GM18519 (cell line): ENCODE results near the gene SPRR2E.
"Not testable (repeated sequence)": the region's sequence is repeated elsewhere in the genome, so short reads cannot be mapped to it uniquely, and the experiment has no call there.

Experiments
- ATAC-seq: cut with Tn5 transposase; IDR thresholded peaks from one replicate; pipeline ENCODE4 v1.9.1; 2021; ENCODE audit warnings: mild to moderate bottlenecking, moderate library complexity; ENCODE audit not compliant: unreplicated experiment, low FRiP score

The SPRR2E gene

DNA sequence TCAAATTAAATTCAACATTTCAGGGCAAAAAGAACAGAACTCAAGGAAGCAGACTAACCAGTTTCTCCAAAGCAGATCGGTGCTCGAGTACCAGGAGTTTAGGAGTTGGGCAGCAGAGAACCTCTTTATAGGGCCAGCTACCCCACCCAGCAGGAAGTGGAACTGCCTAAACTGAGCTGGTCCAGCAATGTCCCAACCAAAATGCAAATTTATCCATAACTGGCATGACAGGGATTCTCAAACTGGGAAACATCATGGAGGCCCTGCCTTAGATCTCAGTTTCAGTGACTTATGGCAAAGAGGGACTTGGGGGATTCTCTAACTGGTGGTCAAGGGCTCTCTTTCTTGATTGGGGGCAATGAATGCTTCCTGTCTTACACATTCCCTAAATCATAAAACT, 22.8 kb downstream of the SPRR2E start, which contains the start of gene SPRR2B:
TSS of gene SPRR2B (minus strand) at position 101 of the 400 bp plus-strand sequence. CDS start 772 bp downstream, outside the sequence.
- no peak for ATAC-seq

DNA sequence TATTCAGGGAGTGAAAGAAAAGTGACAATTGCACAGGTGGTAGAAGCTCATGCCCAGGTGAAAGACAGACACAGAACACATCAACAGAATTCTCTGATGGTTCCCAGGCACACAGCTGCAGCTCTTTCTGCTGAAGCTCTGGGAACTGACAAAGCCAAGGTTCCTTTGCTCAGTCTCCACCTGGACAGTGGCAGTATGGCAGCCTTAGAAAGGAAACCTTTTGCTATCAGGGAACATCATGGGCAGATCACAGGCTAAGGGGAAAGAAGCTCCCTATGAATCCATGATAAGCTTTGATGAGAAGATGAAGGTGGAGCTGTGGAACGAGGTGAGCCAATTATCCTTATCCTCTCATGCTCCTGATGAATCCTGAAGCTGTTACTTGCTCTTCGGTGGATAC, 24.1 kb downstream of the SPRR2E start:
- ATAC-seq = no peak

DNA sequence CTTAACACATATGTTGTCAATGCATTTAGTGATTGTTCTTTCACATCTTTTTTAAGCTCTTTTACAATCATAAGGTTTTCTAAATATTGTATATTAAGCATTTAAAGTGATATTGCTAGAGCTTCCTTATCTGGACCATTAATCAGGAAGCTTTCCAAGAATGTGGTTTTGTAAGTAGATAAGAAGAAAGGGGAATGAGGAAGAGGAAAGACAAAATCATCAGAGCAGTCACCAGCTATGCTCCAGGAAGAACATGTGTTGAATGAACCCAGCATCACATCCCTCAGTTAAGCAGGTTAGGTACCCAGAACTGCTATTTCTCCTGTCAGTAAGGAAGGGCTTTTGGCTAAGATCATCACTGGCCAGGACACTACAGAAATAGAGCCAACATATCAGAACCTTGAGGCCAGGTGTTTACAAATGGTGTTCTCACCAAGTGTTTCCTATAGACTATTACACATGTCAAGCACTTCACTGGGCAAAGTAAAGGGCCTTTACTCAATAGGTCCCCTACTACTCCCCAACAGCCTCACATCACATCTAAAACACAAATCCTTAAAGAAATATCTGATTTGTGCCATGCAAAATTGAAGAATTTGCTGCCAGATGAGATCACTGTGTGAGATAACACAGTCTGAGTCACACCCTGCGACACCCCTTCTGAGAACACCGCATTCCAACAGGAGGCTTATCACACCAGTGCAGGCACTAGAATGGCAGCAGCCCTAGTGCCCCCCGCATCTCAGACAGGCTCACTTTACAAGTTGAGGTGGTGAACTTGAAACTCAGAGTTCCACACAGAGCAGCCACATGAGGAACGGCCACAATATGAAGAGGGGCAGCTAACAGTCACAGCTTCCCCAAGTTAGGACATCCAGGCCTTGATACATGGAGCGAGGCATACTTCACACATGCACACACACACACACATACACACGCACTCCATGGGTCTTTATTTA, 35.2 kb downstream of the SPRR2E start:
- ATAC-seq = no peak

DNA sequence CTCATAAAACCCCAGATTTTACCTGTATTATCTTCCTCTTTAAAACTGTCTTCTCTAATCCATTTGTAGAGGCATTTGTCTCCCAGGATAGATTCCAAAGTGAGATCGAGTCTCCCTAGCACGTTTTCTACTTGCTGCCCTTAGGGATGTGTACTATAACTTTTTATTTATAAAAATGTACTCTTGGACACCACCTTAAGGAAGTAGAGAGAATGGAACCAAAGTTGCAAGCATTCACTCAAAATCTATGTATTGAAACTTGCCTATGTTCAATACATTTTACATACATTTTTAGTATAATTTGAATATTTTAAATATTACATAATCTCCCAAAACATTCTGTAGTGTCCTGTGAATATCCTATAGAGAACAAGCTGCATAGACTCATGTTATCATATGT, 36.2 kb downstream of the SPRR2E start:
- no peak for ATAC-seq

DNA sequence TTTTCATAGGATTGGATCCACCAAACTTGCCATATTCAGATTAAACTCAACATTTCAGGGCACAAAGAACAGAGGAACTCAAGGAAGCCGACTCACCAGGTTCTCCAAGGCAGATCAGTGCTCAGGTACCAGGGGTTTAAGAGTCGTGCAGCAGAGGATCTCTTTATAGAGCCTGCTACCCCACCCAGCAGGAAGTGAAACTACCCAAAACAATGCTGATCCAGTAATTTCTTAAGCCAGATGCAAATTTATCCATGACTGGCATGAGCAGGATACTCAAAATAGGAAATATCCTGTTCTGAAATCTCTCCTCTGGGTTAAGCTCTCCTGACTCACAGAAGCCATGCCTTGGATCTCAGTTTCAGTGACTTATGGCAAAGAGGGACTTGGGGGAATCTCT, 37.0 kb downstream of the SPRR2E start, which contains the start of gene SPRR2A:
TSS of gene SPRR2A (minus strand) at position 138 of the 400 bp plus-strand sequence. CDS start 777 bp downstream, outside the sequence.
- ATAC-seq = no peak

DNA sequence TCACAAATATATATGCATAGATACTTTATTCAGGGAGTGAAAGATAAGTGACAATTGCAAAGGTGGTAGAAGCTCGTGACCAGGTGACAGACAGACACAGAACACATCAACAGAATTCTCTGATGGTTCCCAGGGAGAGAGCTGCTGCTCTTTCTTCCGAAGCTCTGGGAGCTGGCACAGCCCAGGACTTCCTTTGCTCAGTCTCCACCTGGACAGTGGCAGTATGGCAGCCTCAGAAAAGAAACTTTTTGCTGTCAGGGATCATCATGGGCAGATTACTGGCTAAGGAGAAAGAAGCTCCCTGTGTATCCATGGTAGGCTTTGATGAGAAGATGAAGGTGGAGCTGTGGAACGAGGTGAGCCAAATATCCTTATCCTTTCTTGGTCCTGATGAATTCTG, 38.2 kb downstream of the SPRR2E start:
- not testable (repeated sequence) for ATAC-seq

DNA sequence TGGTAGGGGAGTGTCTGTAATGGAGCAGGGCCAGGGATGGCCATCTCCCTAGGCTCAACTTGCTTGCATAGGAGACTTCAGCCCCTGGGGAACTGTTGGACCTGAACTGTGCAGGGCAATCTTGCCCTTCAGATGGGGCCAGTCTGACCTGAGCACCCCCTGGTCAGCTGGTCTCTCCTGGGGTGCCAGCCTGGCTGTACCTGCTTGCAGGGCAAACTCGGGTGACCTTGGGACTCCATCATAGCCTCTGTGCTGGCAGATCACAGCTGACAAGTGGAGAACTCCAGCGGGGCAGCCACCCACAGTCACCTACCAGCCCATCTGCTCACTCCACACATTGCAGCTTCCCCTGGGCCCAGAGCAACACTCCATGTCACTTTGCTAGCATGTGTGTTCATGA, 45.1 kb downstream of the SPRR2E start:
- no peak for ATAC-seq
